Keratinocyte (primary cell): Measurements from ENCODE around the gene LIPT1. TPM values are rescaled to one million over a fixed set of nuclear protein-coding genes. Genes with fewer than 3 reads are reported as not detected.

ENCODE experiments used
- DNase-seq: peaks from one replicate; pipeline ENCODE4 v3.0.0-alpha.2; 2011; ENCODE audit warnings: low read depth, missing footprints, low spot score
- FAIRE-seq: peaks from 2 replicates; lab custom pipeline; 2011; peaks lifted over from hg19 to GRCh38; lab: Jason Lieb, UNC
- H2AFZ ChIP-seq: 2 replicates; pipeline ENCODE4 v1.6.0; 2012; ENCODE audit warnings: low read length, control low read depth, inconsistent platforms; ENCODE audit not compliant: control insufficient read depth
- H3K27ac ChIP-seq: 2 replicates; pipeline ENCODE4 v1.5.1; 2011; ENCODE audit warnings: low read length; ENCODE audit not compliant: control insufficient read depth, insufficient read depth
- H3K27me3 ChIP-seq: 3 replicates; pipeline ENCODE4 v1.6.0; 2011; ENCODE audit warnings: low read length; ENCODE audit not compliant: control insufficient read depth, insufficient read depth; ENCODE audit errors: extremely low read depth
- H3K36me3 ChIP-seq, 2 experiments: 2 replicates in 1 of 2; 3 replicates in 1 of 2; pipeline ENCODE4 v1.5.1; 2011; ENCODE audit warnings: low read length in 2 of 2, mild to moderate bottlenecking in 1 of 2; ENCODE audit not compliant: control insufficient read depth in 2 of 2, insufficient read depth in 2 of 2; ENCODE audit errors: extremely low read depth in 1 of 2
- H3K4me1 ChIP-seq: 3 replicates; pipeline ENCODE4 v1.5.1; 2011; ENCODE audit warnings: low read length; ENCODE audit not compliant: control insufficient read depth, insufficient read depth; ENCODE audit errors: extremely low read depth
- H3K4me2 ChIP-seq: 3 replicates; pipeline ENCODE4 v1.6.0; 2011; ENCODE audit warnings: low read depth, low read length; ENCODE audit not compliant: control insufficient read depth, insufficient read depth; ENCODE audit errors: extremely low read depth
- H3K4me3 ChIP-seq, 3 experiments: fragments of 200-600 bp in 1 of 3; sonication (generic) in 1 of 3; 2 replicates in 2 of 3; 3 replicates in 1 of 3; pipeline ENCODE4 v1.5.1; 2011 to 2016; ENCODE audit warnings: low read length in 3 of 3, mild to moderate bottlenecking in 3 of 3, control low read depth in 2 of 3, inconsistent platforms in 1 of 3, low read depth in 1 of 3, mixed read lengths in 1 of 3, mixed run types in 1 of 3, moderate library complexity in 1 of 3; ENCODE audit not compliant: control insufficient read depth in 2 of 3, insufficient read depth in 2 of 3; ENCODE audit errors: extremely low read depth in 1 of 3
- H3K79me2 ChIP-seq: 2 replicates; pipeline ENCODE4 v1.6.0; 2012; ENCODE audit warnings: low read length; ENCODE audit not compliant: control insufficient read depth, insufficient read depth
- H3K9ac ChIP-seq: 3 replicates; pipeline ENCODE4 v1.6.0; 2011; ENCODE audit warnings: low read length; ENCODE audit not compliant: control insufficient read depth, insufficient read depth; ENCODE audit errors: extremely low read depth
- H3K9me1 ChIP-seq: 3 replicates; pipeline ENCODE4 v1.6.0; 2011; ENCODE audit warnings: low read length; ENCODE audit not compliant: control insufficient read depth, insufficient read depth; ENCODE audit errors: extremely low read depth
- H3K9me3 ChIP-seq: 2 replicates; pipeline ENCODE4 v1.5.1; 2012; ENCODE audit warnings: low read depth, low read length; ENCODE audit not compliant: control insufficient read depth
- H4K20me1 ChIP-seq: 3 replicates; pipeline ENCODE4 v1.6.0; 2011; ENCODE audit warnings: low read length; ENCODE audit not compliant: control insufficient read depth, insufficient read depth; ENCODE audit errors: extremely low read depth
- EZH2 ChIP-seq: IDR thresholded peaks from one replicate; pipeline ENCODE4 v1.6.1; 2012; ENCODE audit warnings: inconsistent platforms, mild to moderate bottlenecking, low read length, moderate library complexity
- dilution Hi-C: fragments of 300-500 bp; cut with MboI; formaldehyde crosslinking; loops from one replicate; pipeline ENCODE4 v1.7.0; 2020; ENCODE audit warnings: low sequenced_read_pairs; ENCODE audit not compliant: extremely low pct_ligation_motif_present
- polyA plus RNA-seq, 5 experiments: library from polyadenylated mRNA; depleted of rRNA in 3 of 5; stranded (reverse) in 3 of 5; stranded (forward) in 1 of 5; unstranded in 1 of 5; fragments of >200 nt; gene quantifications; 1 replicate in 1 of 5; 2 replicates in 3 of 5; 3 replicates in 1 of 5; pipeline versions ENCODE4 v1.2.1 to v1.2.3, GENCODE V29; 2011 to 2012; ENCODE audit warnings: missing spikeins in 2 of 5, low read depth in 1 of 5, low replicate concordance in 1 of 5
- TF ChIP-seq, protein P1 (sequence below), 3 experiments: IDR thresholded peaks in 1 of 3; conservative IDR thresholded peaks in 1 of 3; optimal IDR thresholded peaks in 1 of 3; 2 replicates in 2 of 3; 3 replicates in 1 of 3; pipeline versions ENCODE3 to v1.5.1; 2011; ENCODE audit warnings: low read length in 3 of 3, mild to moderate bottlenecking in 3 of 3, moderate library complexity in 2 of 3, control low read depth in 1 of 3, inconsistent platforms in 1 of 3; ENCODE audit not compliant: insufficient read depth in 2 of 3; ENCODE audit errors: extremely low read depth in 1 of 3

Gene LIPT1
- polyA plus RNA-seq, 1 donor (not counting 4 experiments of a cell fraction or from before 2014, with no cell fraction given): 4.9 TPM

DNA sequence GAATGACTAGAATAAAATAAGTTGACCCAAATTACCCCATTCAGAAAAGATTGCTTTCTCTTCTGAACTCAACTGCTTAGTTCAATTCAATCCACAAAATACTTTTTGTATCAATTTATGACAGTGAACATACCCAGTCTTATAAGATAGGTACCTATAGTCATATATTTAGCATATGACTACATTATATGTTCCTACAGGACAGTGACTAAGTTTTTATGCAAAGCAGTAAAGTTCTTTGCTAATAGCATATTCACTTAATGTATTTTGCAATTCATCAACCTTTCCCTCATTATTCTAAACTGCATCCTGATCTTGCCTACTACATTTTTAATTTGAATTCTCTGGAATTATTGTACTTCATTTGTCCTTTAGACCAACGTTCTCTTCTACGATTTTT, 43.5 kb upstream of the LIPT1 start:
- H3K27ac ChIP-seq: no peak overlapping the region

DNA sequence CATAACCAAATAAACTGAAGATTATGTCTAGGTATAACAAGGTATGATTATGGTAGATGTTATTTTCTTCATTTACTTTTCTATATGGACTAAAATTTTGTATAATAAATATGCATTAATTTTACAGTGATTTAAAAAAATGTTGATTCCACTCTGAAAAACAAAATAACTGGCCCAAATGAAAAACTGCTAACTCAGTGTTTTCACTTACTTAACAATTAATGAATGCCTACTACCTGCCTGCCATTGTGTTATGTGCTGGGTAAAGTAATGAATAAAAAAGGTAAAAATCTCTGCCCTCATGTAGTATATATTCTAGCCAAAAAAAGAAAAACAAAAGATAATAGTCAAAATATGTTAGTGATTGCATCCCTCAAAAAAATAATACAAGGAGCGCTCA, 42.8 kb upstream of the LIPT1 start:
- H3K4me1 ChIP-seq: no peaks in the 10 kb centered on the region
- DNase-seq: no peak
- H3K4me3 ChIP-seq: no peak overlapping the region
- no peaks in the 10 kb centered on the region for H3K79me2 ChIP-seq
- TF ChIP-seq, protein P1, sequence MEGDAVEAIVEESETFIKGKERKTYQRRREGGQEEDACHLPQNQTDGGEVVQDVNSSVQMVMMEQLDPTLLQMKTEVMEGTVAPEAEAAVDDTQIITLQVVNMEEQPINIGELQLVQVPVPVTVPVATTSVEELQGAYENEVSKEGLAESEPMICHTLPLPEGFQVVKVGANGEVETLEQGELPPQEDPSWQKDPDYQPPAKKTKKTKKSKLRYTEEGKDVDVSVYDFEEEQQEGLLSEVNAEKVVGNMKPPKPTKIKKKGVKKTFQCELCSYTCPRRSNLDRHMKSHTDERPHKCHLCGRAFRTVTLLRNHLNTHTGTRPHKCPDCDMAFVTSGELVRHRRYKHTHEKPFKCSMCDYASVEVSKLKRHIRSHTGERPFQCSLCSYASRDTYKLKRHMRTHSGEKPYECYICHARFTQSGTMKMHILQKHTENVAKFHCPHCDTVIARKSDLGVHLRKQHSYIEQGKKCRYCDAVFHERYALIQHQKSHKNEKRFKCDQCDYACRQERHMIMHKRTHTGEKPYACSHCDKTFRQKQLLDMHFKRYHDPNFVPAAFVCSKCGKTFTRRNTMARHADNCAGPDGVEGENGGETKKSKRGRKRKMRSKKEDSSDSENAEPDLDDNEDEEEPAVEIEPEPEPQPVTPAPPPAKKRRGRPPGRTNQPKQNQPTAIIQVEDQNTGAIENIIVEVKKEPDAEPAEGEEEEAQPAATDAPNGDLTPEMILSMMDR (optimal IDR thresholded peaks at IDR 0.05 in 1 of 3, IDR thresholded peaks at IDR 0.05 in 1 of 3, conservative IDR thresholded peaks at IDR 0.05 in 1 of 3; ENCODE audit: extremely low read depth in 1 of 3, insufficient read depth in 2 of 3, low read length in 3 of 3): no peak
- no peak for TF ChIP-seq EZH2
- H3K4me2 ChIP-seq: no peak overlapping the region
- no peak for FAIRE-seq
- no peaks in the 10 kb centered on the region for H3K9me3 ChIP-seq
- no peaks in the 10 kb centered on the region for H3K9me1 ChIP-seq
- no peak overlapping the region for H3K9ac ChIP-seq
- no peak overlapping the region for H3K27ac ChIP-seq
- no peaks in the 10 kb centered on the region for H4K20me1 ChIP-seq
- H3K36me3 ChIP-seq: no peaks in the 10 kb centered on the region
- no peaks in the 10 kb centered on the region for H3K27me3 ChIP-seq
- H2AFZ ChIP-seq: no peak overlapping the region
- dilution Hi-C loops: no loop called here

More for the DNA sequence above, 43.5 kb upstream of the LIPT1 start:
- Histone ChIP-seq H3K9ac (no peak overlapping the region), H3K79me2 (no peaks in the 10 kb centered on the region), H3K9me1 (no peaks in the 10 kb centered on the region), H2AFZ (no peak overlapping the region), H3K36me3 (no peaks in the 10 kb centered on the region), H4K20me1 (no peaks in the 10 kb centered on the region), H3K9me3 (no peaks in the 10 kb centered on the region), H3K4me1 (no peaks in the 10 kb centered on the region), H3K27me3 (no peaks in the 10 kb centered on the region), H3K4me2 (no peak overlapping the region), H3K4me3 (no peak overlapping the region)
- dilution Hi-C loops: no loop called here
- no peak for TF ChIP-seq EZH2
- TF ChIP-seq, protein P1 (optimal IDR thresholded peaks at IDR 0.05 in 1 of 3, IDR thresholded peaks at IDR 0.05 in 1 of 3, conservative IDR thresholded peaks at IDR 0.05 in 1 of 3; ENCODE audit: extremely low read depth in 1 of 3, insufficient read depth in 2 of 3, low read length in 3 of 3): no peak
- no peak for FAIRE-seq
- no peak for DNase-seq
